Cardiac septum (tissue), 1 donor: ENCODE measurements around the gene BMP2. TPM values are rescaled to one million over a fixed set of nuclear protein-coding genes. Genes with fewer than 3 reads are reported as not detected.

Experiments
- DNase-seq: peaks from one replicate; pipeline ENCODE4 v3.0.0-alpha.2; 2020; ENCODE audit warnings: low spot score
- intact Hi-C: fragments of 100-400 bp; cut with DNase I; formaldehyde crosslinking; loops from one replicate; pipeline ENCODE4 v1.14.0; 2022
- total RNA-seq: library from RNA; stranded (reverse); fragmentation: NEBNext Ultra II Directional; extraction: Animal tissue kit (Norgen Biotek cat#: 25700); gene quantifications from one replicate; pipeline ENCODE4 v1.2.1, GENCODE V29; 2021
- donor health status: DM: no; HTN: no; CAD: no.

Gene BMP2
- total RNA-seq, 1 donor from 2014 or later: 3.0 TPM

- DNase-seq: no peak
- intact Hi-C loops: loop anchor here (10.0 kb wide), 1 partner anchor 460 kb away; no protein-coding TSS in a partner anchor
Measured at GRCh38 chr20:6824401-6824800, 56.9 kb downstream of the BMP2 start.

DNA sequence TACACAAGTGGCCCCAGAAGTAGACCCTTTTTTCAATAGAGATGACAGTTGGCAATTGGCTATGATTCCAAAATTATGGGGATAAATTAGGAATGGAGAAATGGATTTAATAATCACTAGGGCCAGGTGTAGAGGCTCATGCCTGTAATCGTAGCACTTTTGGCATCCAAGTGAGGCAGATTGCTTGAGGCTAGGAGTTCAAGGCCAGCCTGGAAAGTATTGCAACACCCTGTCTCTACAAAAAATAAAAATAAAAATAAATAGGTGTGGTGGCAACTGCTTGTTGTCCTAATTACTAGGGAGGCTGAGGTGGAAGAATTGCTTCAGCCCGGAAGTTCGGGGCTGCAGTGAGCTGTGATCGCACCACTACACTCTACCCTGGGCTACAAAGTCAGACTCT, 60.0 kb downstream of the BMP2 start:
- intact Hi-C loops: loop anchor here (10.0 kb wide), 1 partner anchor 457 kb away; no protein-coding TSS in a partner anchor

DNA sequence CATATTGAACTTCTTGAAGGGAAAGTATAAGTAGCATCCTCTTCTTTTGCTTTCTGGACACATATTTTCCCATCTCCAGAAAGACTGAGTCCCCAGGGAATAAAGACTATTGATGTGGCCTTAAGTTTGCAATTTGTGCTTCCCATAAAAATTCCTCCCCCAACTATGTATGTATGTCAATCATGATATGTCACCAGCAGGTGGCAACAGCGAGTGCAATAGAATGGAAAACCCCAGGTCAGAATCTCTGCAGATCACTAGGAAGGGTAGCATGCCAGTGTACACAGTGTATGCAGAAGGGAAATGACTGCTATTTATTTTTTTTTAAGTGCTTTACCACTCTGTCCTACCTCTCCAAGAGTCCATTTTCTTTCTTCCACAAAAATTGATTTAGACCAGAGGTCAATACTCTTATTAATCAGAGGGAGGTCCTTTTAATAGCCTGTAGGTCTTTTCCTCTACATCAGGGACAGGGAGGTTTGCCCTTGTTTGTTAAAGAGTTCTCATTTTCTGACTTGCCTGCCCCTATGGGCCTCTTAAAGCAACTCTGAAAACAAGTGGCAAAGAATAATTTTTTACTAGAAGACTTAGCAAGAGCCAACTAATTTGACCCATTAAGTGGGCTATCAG, 61.4 kb downstream of the BMP2 start:
- intact Hi-C loops: loop anchor here (10.0 kb wide), 1 partner anchor 456 kb away; no protein-coding TSS in a partner anchor
- no peak for DNase-seq

More for the DNA sequence above, 60.0 kb downstream of the BMP2 start:
- DNase-seq: no peak

GRCh38 chr20:6829510-6830116, 62.1 kb downstream of the BMP2 start:
- intact Hi-C loops: loop anchor here (5.0 to 10.0 kb wide), 2 partner anchors 455 to 1033 kb away; no protein-coding TSS in a partner anchor

More at GRCh38 chr20:6829510-6830116, 62.1 kb downstream of the BMP2 start:
- DNase-seq: no peak
